HEK293T (cell line): ENCODE results near the gene PEA15.

Experiments
- BHLHE40 ChIP-seq: fragments of 450-650 bp; IDR thresholded peaks from 2 replicates; pipeline ENCODE4 v1.6.1; 2016; ENCODE audit warnings: mild to moderate bottlenecking, moderate library complexity, borderline replicate concordance
- ELF4 ChIP-seq: fragments of 450-650 bp; IDR thresholded peaks from 2 replicates; pipeline ENCODE4 v1.6.1; 2017; ENCODE audit warnings: antibody characterized with exemption
- SP1 ChIP-seq: fragments of 450-650 bp; IDR thresholded peaks from 2 replicates; pipeline ENCODE4 v1.6.1; 2017

GRCh38 chr1:160179336-160179735 lies 25.8 kb upstream of the PEA15 start:
- TF ChIP-seq SP1 = no peak
- TF ChIP-seq BHLHE40 = no peak
- TF ChIP-seq ELF4 = no peak
